GM23248 (cell line): ENCODE data around the gene UBXN1.

Experiments
- EZH2 ChIP-seq: fragments of 200-600 bp; sonication (generic); IDR thresholded peaks from 2 replicates; pipeline ENCODE4 v1.6.1; 2018; ENCODE audit warnings: antibody characterized with exemption, mild to moderate bottlenecking; ENCODE audit not compliant: insufficient read depth, poor library complexity, severe bottlenecking
- EZH2phosphoT487 ChIP-seq: fragments of 200-600 bp; sonication (generic); IDR thresholded peaks from 2 replicates; pipeline ENCODE4 v1.6.1; 2018; ENCODE audit warnings: antibody characterized with exemption, moderate library complexity, mild to moderate bottlenecking, low read depth; ENCODE audit not compliant: insufficient read depth

GRCh38 chr11:62715150-62716130, 36.6 kb upstream of the UBXN1 start:
- TF ChIP-seq EZH2 (no peak), EZH2phosphoT487 (no peak)
